ENCODE data around the gene CPLX4. TPM values are rescaled to one million over a fixed set of nuclear protein-coding genes. Genes with fewer than 3 reads are reported as not detected.

Gene CPLX4
- total RNA-seq, 1 donor, result not detected

- Histone ChIP-seq H4K20me1 (ENCODE audit: insufficient read depth, low read length) (peaks cover 9% of the 10 kb centered on the region), H3K27ac (ENCODE audit: low read depth, low read length) (no peak overlapping the region), H3K4me2 (ENCODE audit: insufficient read depth, low read length) (no peak overlapping the region), H3K4me3 (ENCODE audit: insufficient read depth, low read length) (no peak overlapping the region), H3K27me3 (ENCODE audit: insufficient read depth, low read length) (peaks cover 2% of the 10 kb centered on the region), H2AFZ (ENCODE audit: low read length) (no peak overlapping the region), H3K79me2 (ENCODE audit: insufficient read depth, low read length) (no peaks in the 10 kb centered on the region), H3K9me3 (ENCODE audit: low read depth, low read length) (no peaks in the 10 kb centered on the region), H3K36me3 (ENCODE audit: insufficient read depth, low read length) (peaks cover 51% of the 10 kb centered on the region), H3K4me1 (ENCODE audit: insufficient read depth, low read length) (peaks cover 16% of the 10 kb centered on the region)
- no peak for TF ChIP-seq CTCF (IDR thresholded peaks at IDR 0.05; ENCODE audit: extremely low read depth, low read depth, low read length)
- DNase-seq (ENCODE audit: insufficient read length, low spot score, missing footprints), result no peak
Observed at GRCh38 chr18:59325965-59326364, 7.5 kb upstream of the CPLX4 start.

GRCh38 chr18:59324623-59324971 is 6.1 kb upstream of the CPLX4 start:
- Histone ChIP-seq H3K4me3 (ENCODE audit: insufficient read depth, low read length) (no peak overlapping the region), H3K4me2 (ENCODE audit: insufficient read depth, low read length) (no peak overlapping the region), H3K79me2 (ENCODE audit: insufficient read depth, low read length) (no peaks in the 10 kb centered on the region), H3K27ac (ENCODE audit: low read depth, low read length) (peak overlapping the region; percentile 47), H4K20me1 (ENCODE audit: insufficient read depth, low read length) (peaks cover 9% of the 10 kb centered on the region), H3K9me3 (ENCODE audit: low read depth, low read length) (no peaks in the 10 kb centered on the region), H3K4me1 (ENCODE audit: insufficient read depth, low read length) (peaks cover 16% of the 10 kb centered on the region), H3K27me3 (ENCODE audit: insufficient read depth, low read length) (peaks cover 8% of the 10 kb centered on the region), H2AFZ (ENCODE audit: low read length) (no peak overlapping the region), H3K36me3 (ENCODE audit: insufficient read depth, low read length) (peaks cover 38% of the 10 kb centered on the region)
- TF ChIP-seq CTCF (IDR thresholded peaks at IDR 0.05; ENCODE audit: extremely low read depth, low read depth, low read length), result no peak
- peak; percentile 8 for DNase-seq (ENCODE audit: insufficient read length, low spot score, missing footprints)

GRCh38 chr18:59323931-59324622 is 5.6 kb upstream of the CPLX4 start:
- peaks cover 13% of the 10 kb centered on the region for H3K27me3 ChIP-seq (ENCODE audit: insufficient read depth, low read length)
- DNase-seq (ENCODE audit: insufficient read length, low spot score, missing footprints), result peak; percentile 47
- no peaks in the 10 kb centered on the region for H3K9me3 ChIP-seq (ENCODE audit: low read depth, low read length)
- no peak overlapping the region for H3K4me2 ChIP-seq (ENCODE audit: insufficient read depth, low read length)
- peaks cover 33% of the 10 kb centered on the region for H3K36me3 ChIP-seq (ENCODE audit: insufficient read depth, low read length)
- H3K4me3 ChIP-seq (ENCODE audit: insufficient read depth, low read length), result no peak overlapping the region
- no peak overlapping the region for H2AFZ ChIP-seq (ENCODE audit: low read length)
- peaks cover 16% of the 10 kb centered on the region for H3K4me1 ChIP-seq (ENCODE audit: insufficient read depth, low read length)
- H4K20me1 ChIP-seq (ENCODE audit: insufficient read depth, low read length), result peaks cover 9% of the 10 kb centered on the region
- H3K79me2 ChIP-seq (ENCODE audit: insufficient read depth, low read length), result no peaks in the 10 kb centered on the region
- H3K27ac ChIP-seq (ENCODE audit: low read depth, low read length), result peak overlapping the region; percentile 47
- no peak for TF ChIP-seq CTCF (IDR thresholded peaks at IDR 0.05; ENCODE audit: extremely low read depth, low read depth, low read length)

GRCh38 chr18:59311631-59312030 is 6.8 kb downstream of the CPLX4 start:
- Histone ChIP-seq H3K79me2 (ENCODE audit: insufficient read depth, low read length) (no peaks in the 10 kb centered on the region), H3K4me2 (ENCODE audit: insufficient read depth, low read length) (no peak overlapping the region), H3K27me3 (ENCODE audit: insufficient read depth, low read length) (peaks cover 54% of the 10 kb centered on the region), H3K4me1 (ENCODE audit: insufficient read depth, low read length) (peaks cover 3% of the 10 kb centered on the region), H3K36me3 (ENCODE audit: insufficient read depth, low read length) (no peaks in the 10 kb centered on the region), H2AFZ (ENCODE audit: low read length) (no peak overlapping the region), H3K9me3 (ENCODE audit: low read depth, low read length) (no peaks in the 10 kb centered on the region), H4K20me1 (ENCODE audit: insufficient read depth, low read length) (no peaks in the 10 kb centered on the region), H3K4me3 (ENCODE audit: insufficient read depth, low read length) (no peak overlapping the region), H3K27ac (ENCODE audit: low read depth, low read length) (no peak overlapping the region)
- no peak for DNase-seq (ENCODE audit: insufficient read length, low spot score, missing footprints)
- TF ChIP-seq CTCF (IDR thresholded peaks at IDR 0.05; ENCODE audit: extremely low read depth, low read depth, low read length), result no peak
